HG02973 (cell line): ENCODE measurements around the gene RNF26.
"Not testable (repeated sequence)": the region's sequence is repeated elsewhere in the genome, so short reads cannot be mapped to it uniquely, and the experiment has no call there.

Source experiments
- ATAC-seq: cut with Tn5 transposase; IDR thresholded peaks from one replicate; pipeline ENCODE4 v1.9.1; 2021; ENCODE audit warnings: moderate library complexity; ENCODE audit not compliant: unreplicated experiment

Gene RNF26

GRCh38 chr11:119381181-119381988, 47.1 kb downstream of the RNF26 start, which contains the start of gene USP2:
Gene USP2 (minus strand): TSS chr11:119381690. CDS start chr11:119373480, 8,210 bp downstream.
- peak; percentile 97 for ATAC-seq

- ATAC-seq, result no peak
Measured at GRCh38 chr11:119382101-119382500, 47.8 kb downstream of the RNF26 start.

GRCh38 chr11:119382513-119382912, 48.2 kb downstream of the RNF26 start:
- not testable (repeated sequence) for ATAC-seq

- no peak for ATAC-seq
Measured at GRCh38 chr11:119384332-119384731, 50.0 kb downstream of the RNF26 start.
